GM23338 (cell line): ENCODE data around the gene ITCH. TPM values are rescaled to one million over a fixed set of nuclear protein-coding genes. Genes with fewer than 3 reads are reported as not detected.
"Not testable (repeated sequence)": the region's sequence is repeated elsewhere in the genome, so short reads cannot be mapped to it uniquely, and the experiment has no call there.

Experiments used
- ATAC-seq: fragments of 200-7000 bp; cut with Tn5 transposase; 3 replicates; pipeline ENCODE4 v1.9.1; 2020
- DNase-seq: peaks from one replicate; pipeline ENCODE4 v3.0.0-alpha.2; 2015; ENCODE audit warnings: low spot score
- H2AFZ ChIP-seq: fragments of 200-600 bp; sonication (generic); 2 replicates; pipeline ENCODE4 v1.8.0; 2016; ENCODE audit warnings: antibody characterized with exemption, mild to moderate bottlenecking, moderate library complexity
- H3F3A ChIP-seq: fragments of 200-600 bp; sonication (generic); replicated peaks from 2 replicates; pipeline ENCODE4 v1.8.0; 2017; ENCODE audit warnings: antibody characterized with exemption, mixed run types, low read depth
- H3K27ac ChIP-seq: fragments of 200-600 bp; sonication (generic); 2 replicates; pipeline ENCODE4 v1.6.1; 2016; ENCODE audit warnings: low read depth
- H3K27me3 ChIP-seq: fragments of 200-600 bp; sonication (generic); 2 replicates; pipeline ENCODE4 v1.8.0; 2016; ENCODE audit warnings: mild to moderate bottlenecking, mixed run types, moderate library complexity; ENCODE audit not compliant: insufficient read depth
- H3K36me3 ChIP-seq: fragments of 200-600 bp; sonication (generic); 2 replicates; pipeline ENCODE4 v1.8.0; 2016; ENCODE audit warnings: mild to moderate bottlenecking; ENCODE audit not compliant: insufficient read depth
- H3K4me1 ChIP-seq: fragments of 200-600 bp; sonication (generic); 2 replicates; pipeline ENCODE4 v1.8.0; 2016; ENCODE audit warnings: mild to moderate bottlenecking, moderate library complexity; ENCODE audit not compliant: insufficient read depth
- H3K4me2 ChIP-seq: fragments of 200-600 bp; sonication (generic); 2 replicates; pipeline ENCODE4 v1.7.1; 2017; ENCODE audit warnings: mixed run types
- H3K4me3 ChIP-seq: fragments of 200-600 bp; sonication (generic); 2 replicates; pipeline ENCODE4 v1.6.1; 2016; ENCODE audit warnings: mixed run types
- H3K79me2 ChIP-seq: fragments of 200-600 bp; sonication (generic); replicated peaks from 2 replicates; pipeline ENCODE4 v1.8.0; 2017; ENCODE audit warnings: mild to moderate bottlenecking; ENCODE audit not compliant: insufficient read depth
- H3K9me2 ChIP-seq: fragments of 200-600 bp; sonication (generic); 2 replicates; pipeline ENCODE4 v1.8.0; 2017; ENCODE audit not compliant: insufficient read depth
- H4K20me1 ChIP-seq: fragments of 200-600 bp; sonication (generic); replicated peaks from 2 replicates; pipeline ENCODE4 v1.8.0; 2017; ENCODE audit warnings: mild to moderate bottlenecking; ENCODE audit not compliant: insufficient read depth
- H3K27ac Mint-ChIP-seq: 2 replicates; pipeline ENCODE4 v1.8.0; 2020; ENCODE audit warnings: inconsistent platforms, mild to moderate bottlenecking, moderate library complexity, mixed read lengths
- H3K27me3 Mint-ChIP-seq: 3 replicates; pipeline ENCODE4 v1.8.0; 2022; ENCODE audit warnings: low read depth, mild to moderate bottlenecking, moderate library complexity, mixed read lengths, inconsistent platforms; ENCODE audit not compliant: insufficient read depth, poor library complexity
- H3K36me3 Mint-ChIP-seq: 3 replicates; pipeline ENCODE4 v1.8.0; 2021; ENCODE audit warnings: low read depth, mild to moderate bottlenecking, inconsistent platforms, moderate library complexity, mixed read lengths
- H3K4me1 Mint-ChIP-seq: 3 replicates; pipeline ENCODE4 v1.8.0; 2020; ENCODE audit warnings: mild to moderate bottlenecking, inconsistent platforms, mixed read lengths
- H3K4me3 Mint-ChIP-seq: 3 replicates; pipeline ENCODE4 v1.8.0; 2021; ENCODE audit warnings: moderate library complexity, mild to moderate bottlenecking, inconsistent platforms, mixed read lengths
- H3K9me3 Mint-ChIP-seq: 3 replicates; pipeline ENCODE4 v1.8.0; 2020; ENCODE audit warnings: moderate library complexity, mild to moderate bottlenecking, inconsistent platforms, mixed read lengths
- CREB1 ChIP-seq: fragments of 250-450 bp; sonication (Bioruptor Pico); IDR thresholded peaks from 2 replicates; pipeline ENCODE4 v1.5.0; 2020; ENCODE audit warnings: low read depth, mild to moderate bottlenecking, moderate library complexity
- EZH2 ChIP-seq: fragments of 200-600 bp; sonication (generic); IDR thresholded peaks from one replicate; pipeline ENCODE4 v1.8.0; 2017; ENCODE audit warnings: antibody characterized with exemption, mild to moderate bottlenecking, low read depth; ENCODE audit not compliant: unreplicated experiment
- EZH2phosphoT487 ChIP-seq: fragments of 200-600 bp; sonication (generic); IDR thresholded peaks from one replicate; pipeline ENCODE4 v1.8.1; 2018; ENCODE audit warnings: antibody characterized with exemption; ENCODE audit not compliant: unreplicated experiment
- JUNB ChIP-seq: IDR thresholded peaks from one replicate; pipeline ENCODE4 v1.6.1; 2016; ENCODE audit warnings: antibody characterized with exemption; ENCODE audit not compliant: unreplicated experiment
- POLR2AphosphoS5 ChIP-seq: IDR thresholded peaks from 2 replicates; pipeline ENCODE4 v1.6.1; 2016; ENCODE audit warnings: antibody characterized with exemption, low read depth
- STAT1 ChIP-seq: IDR thresholded peaks from one replicate; pipeline ENCODE4 v1.6.1; 2016; ENCODE audit warnings: antibody characterized with exemption; ENCODE audit not compliant: unreplicated experiment
- ZNF114 ChIP-seq: fragments of 250-450 bp; sonication (Bioruptor Pico); IDR thresholded peaks from 2 replicates; pipeline ENCODE4 v1.5.0; 2020; ENCODE audit warnings: mild to moderate bottlenecking, moderate library complexity
- polyA plus RNA-seq: library from polyadenylated mRNA; unstranded; fragments of >200 nt; fragmentation: Nextera tagmentation; extraction: Ambion mirVana; gene quantifications from 2 replicates; pipeline ENCODE4 v1.2.1, GENCODE V29; 2016
- total RNA-seq: library from RNA; depleted of rRNA; stranded (reverse); fragments of >200 nt; shearing (Covaris generic); gene quantifications from 2 replicates; pipeline ENCODE4 v1.2.3, GENCODE V29; 2014
- TF ChIP-seq, protein P1 (sequence below): IDR thresholded peaks from 2 replicates; pipeline ENCODE4 v1.6.1; 2016; ENCODE audit warnings: antibody characterized with exemption
- TF ChIP-seq, protein P2 (sequence below): fragments of 250-450 bp; sonication (Bioruptor Pico); IDR thresholded peaks from 2 replicates; pipeline ENCODE4 v1.5.0; 2020; ENCODE audit warnings: mild to moderate bottlenecking, moderate library complexity

ITCH gene
- total and polyA plus RNA-seq, 2 experiments from 2014 or later: 16.4 to 31.6 TPM

DNA sequence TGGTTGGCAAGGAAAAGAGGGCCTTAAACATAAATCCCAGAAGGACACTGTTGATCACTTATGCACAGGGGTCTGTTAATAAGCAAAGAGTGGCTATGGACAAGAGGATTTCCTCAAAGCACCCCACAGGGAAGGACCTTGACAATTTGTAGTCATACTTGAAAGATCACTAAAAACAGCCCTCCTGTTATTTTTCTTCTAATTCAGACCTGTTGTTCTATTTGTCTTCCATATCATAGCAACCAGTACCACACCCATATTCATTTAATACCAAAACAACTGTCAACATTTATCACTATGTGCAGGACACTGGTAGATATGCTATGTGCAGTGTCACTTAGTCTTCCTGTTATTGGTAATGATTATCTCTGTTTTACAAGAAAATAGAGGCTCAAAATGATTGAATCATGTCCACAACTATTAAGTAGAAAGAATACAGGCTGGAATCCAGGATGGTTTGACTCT is 149.9 kb downstream of the ITCH start:
- Histone ChIP-seq H3K4me2 (no peak overlapping the region), H3F3A (peaks cover 3% of the 10 kb centered on the region; the same call in 1 of the 2 replicates), H3K4me1 (peaks cover 8% of the 10 kb centered on the region), H3K36me3 (peaks cover 3% of the 10 kb centered on the region; the same call in 1 of the 2 replicates), H3K4me3 (no peak overlapping the region), H4K20me1 (no peaks in the 10 kb centered on the region; the same call in 1 of the 2 replicates), H3K9me2 (no peaks in the 10 kb centered on the region), H3K79me2 (peaks cover 13% of the 10 kb centered on the region), H3K27me3 (no peaks in the 10 kb centered on the region), H2AFZ (no peak overlapping the region), H3K27ac (no peak overlapping the region)
- ATAC-seq (no peak), DNase-seq (no peak)
- Mint-ChIP-seq H3K4me3 (no peak overlapping the region), H3K9me3 (no peaks in the 10 kb centered on the region), H3K27me3 (peaks cover 11% of the 10 kb centered on the region), H3K27ac (no peak overlapping the region), H3K36me3 (peaks cover 14% of the 10 kb centered on the region; the same call in 2 of the 3 replicates), H3K4me1 (peaks cover 9% of the 10 kb centered on the region; the same call in 2 of the 3 replicates)
- no peak for TF ChIP-seq POLR2AphosphoS5

DNA sequence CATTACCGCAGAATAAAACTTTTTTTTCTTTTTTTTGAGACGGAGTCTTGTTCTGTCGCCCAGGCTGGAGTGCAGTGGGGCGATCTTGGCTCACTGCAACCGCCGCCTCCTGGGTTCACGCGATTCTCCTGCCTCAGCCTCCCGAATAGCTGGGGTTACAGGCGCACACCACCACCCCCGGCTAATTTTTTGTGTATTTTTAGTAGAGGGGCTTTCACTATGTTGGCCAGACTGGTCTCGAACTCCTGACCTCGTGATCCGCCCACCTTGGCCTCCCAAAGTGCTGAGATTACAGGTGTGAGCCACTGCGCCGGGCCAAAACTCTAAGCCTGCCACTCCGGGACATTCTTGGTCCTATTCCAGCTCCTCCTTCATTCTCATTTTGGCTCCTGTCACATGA is 151.0 kb downstream of the ITCH start:
- not testable (repeated sequence) for DNase-seq, H3K4me3 Mint-ChIP-seq, H2AFZ ChIP-seq, H3K36me3 ChIP-seq, H3K27ac Mint-ChIP-seq, H4K20me1 ChIP-seq, ATAC-seq, H3K9me3 Mint-ChIP-seq, H3K36me3 Mint-ChIP-seq, H3K27me3 ChIP-seq, H3K4me3 ChIP-seq, H3K9me2 ChIP-seq, H3F3A ChIP-seq, H3K4me1 ChIP-seq, H3K27ac ChIP-seq
- H3K4me1 Mint-ChIP-seq: peaks cover 12% of the 10 kb centered on the region; the same call in 2 of the 3 replicates
- Histone ChIP-seq H3K79me2 (peaks cover 23% of the 10 kb centered on the region), H3K4me2 (peak overlapping the region; percentile 87; the same call in 1 of the 2 replicates)
- H3K27me3 Mint-ChIP-seq: peaks cover 11% of the 10 kb centered on the region

DNA sequence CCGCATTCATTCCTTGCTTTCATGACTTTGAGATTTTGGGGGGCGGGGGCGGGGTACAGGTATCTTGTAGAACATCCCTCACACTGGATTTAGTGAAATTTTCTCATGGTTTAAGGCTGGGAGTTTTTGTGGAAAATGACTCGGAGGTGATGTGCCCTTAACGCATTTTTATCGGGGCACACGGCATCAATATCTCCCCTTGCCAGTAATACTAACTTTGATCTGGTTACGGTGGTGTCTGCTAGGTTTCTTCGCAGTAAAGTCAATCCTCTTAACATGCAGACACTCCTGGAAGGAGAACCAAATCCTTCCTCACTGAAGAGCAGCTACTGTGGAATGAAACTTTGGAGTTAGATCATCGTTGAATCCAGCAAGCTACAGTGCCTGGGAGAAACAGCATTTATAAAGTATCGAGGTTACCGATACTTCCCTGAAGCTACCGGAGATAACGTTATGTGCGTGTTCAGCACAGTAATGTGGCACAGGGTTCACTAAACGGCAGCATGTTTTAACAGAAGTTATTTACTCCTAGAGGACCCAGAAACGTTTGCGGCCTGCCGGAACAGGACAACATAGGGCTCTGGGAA is 151.9 kb downstream of the ITCH start:
- Histone ChIP-seq H3K36me3 (no peaks in the 10 kb centered on the region; the same call in 1 of the 2 replicates), H3K4me2 (peak overlapping the region; percentile 87), H3K9me2 (no peaks in the 10 kb centered on the region), H3F3A (peaks cover 3% of the 10 kb centered on the region; the same call in 1 of the 2 replicates), H4K20me1 (peaks cover 13% of the 10 kb centered on the region; the same call in 1 of the 2 replicates), H3K27me3 (no peaks in the 10 kb centered on the region), H3K27ac (peak overlapping the region; percentile 88), H3K79me2 (peaks cover 33% of the 10 kb centered on the region), H2AFZ (peak overlapping the region; percentile 50), H3K4me1 (peaks cover 8% of the 10 kb centered on the region), H3K4me3 (peak overlapping the region; percentile 88)
- Mint-ChIP-seq H3K4me1 (peaks cover 12% of the 10 kb centered on the region; the same call in 2 of the 3 replicates), H3K4me3 (peak overlapping the region; percentile 97), H3K36me3 (peaks cover 7% of the 10 kb centered on the region; the same call in 1 of the 3 replicates), H3K9me3 (no peaks in the 10 kb centered on the region), H3K27me3 (peaks cover 11% of the 10 kb centered on the region), H3K27ac (peak overlapping the region; percentile 98)
- ATAC-seq (no peak), DNase-seq (no peak)
- TF ChIP-seq, protein P1, sequence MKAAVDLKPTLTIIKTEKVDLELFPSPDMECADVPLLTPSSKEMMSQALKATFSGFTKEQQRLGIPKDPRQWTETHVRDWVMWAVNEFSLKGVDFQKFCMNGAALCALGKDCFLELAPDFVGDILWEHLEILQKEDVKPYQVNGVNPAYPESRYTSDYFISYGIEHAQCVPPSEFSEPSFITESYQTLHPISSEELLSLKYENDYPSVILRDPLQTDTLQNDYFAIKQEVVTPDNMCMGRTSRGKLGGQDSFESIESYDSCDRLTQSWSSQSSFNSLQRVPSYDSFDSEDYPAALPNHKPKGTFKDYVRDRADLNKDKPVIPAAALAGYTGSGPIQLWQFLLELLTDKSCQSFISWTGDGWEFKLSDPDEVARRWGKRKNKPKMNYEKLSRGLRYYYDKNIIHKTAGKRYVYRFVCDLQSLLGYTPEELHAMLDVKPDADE: no peak
- TF ChIP-seq STAT1: no peak
- TF ChIP-seq EZH2phosphoT487: no peak
- TF ChIP-seq ZNF114 (CRISPR knock-in tag): no peak
- TF ChIP-seq JUNB: no peak
- TF ChIP-seq, protein P2, sequence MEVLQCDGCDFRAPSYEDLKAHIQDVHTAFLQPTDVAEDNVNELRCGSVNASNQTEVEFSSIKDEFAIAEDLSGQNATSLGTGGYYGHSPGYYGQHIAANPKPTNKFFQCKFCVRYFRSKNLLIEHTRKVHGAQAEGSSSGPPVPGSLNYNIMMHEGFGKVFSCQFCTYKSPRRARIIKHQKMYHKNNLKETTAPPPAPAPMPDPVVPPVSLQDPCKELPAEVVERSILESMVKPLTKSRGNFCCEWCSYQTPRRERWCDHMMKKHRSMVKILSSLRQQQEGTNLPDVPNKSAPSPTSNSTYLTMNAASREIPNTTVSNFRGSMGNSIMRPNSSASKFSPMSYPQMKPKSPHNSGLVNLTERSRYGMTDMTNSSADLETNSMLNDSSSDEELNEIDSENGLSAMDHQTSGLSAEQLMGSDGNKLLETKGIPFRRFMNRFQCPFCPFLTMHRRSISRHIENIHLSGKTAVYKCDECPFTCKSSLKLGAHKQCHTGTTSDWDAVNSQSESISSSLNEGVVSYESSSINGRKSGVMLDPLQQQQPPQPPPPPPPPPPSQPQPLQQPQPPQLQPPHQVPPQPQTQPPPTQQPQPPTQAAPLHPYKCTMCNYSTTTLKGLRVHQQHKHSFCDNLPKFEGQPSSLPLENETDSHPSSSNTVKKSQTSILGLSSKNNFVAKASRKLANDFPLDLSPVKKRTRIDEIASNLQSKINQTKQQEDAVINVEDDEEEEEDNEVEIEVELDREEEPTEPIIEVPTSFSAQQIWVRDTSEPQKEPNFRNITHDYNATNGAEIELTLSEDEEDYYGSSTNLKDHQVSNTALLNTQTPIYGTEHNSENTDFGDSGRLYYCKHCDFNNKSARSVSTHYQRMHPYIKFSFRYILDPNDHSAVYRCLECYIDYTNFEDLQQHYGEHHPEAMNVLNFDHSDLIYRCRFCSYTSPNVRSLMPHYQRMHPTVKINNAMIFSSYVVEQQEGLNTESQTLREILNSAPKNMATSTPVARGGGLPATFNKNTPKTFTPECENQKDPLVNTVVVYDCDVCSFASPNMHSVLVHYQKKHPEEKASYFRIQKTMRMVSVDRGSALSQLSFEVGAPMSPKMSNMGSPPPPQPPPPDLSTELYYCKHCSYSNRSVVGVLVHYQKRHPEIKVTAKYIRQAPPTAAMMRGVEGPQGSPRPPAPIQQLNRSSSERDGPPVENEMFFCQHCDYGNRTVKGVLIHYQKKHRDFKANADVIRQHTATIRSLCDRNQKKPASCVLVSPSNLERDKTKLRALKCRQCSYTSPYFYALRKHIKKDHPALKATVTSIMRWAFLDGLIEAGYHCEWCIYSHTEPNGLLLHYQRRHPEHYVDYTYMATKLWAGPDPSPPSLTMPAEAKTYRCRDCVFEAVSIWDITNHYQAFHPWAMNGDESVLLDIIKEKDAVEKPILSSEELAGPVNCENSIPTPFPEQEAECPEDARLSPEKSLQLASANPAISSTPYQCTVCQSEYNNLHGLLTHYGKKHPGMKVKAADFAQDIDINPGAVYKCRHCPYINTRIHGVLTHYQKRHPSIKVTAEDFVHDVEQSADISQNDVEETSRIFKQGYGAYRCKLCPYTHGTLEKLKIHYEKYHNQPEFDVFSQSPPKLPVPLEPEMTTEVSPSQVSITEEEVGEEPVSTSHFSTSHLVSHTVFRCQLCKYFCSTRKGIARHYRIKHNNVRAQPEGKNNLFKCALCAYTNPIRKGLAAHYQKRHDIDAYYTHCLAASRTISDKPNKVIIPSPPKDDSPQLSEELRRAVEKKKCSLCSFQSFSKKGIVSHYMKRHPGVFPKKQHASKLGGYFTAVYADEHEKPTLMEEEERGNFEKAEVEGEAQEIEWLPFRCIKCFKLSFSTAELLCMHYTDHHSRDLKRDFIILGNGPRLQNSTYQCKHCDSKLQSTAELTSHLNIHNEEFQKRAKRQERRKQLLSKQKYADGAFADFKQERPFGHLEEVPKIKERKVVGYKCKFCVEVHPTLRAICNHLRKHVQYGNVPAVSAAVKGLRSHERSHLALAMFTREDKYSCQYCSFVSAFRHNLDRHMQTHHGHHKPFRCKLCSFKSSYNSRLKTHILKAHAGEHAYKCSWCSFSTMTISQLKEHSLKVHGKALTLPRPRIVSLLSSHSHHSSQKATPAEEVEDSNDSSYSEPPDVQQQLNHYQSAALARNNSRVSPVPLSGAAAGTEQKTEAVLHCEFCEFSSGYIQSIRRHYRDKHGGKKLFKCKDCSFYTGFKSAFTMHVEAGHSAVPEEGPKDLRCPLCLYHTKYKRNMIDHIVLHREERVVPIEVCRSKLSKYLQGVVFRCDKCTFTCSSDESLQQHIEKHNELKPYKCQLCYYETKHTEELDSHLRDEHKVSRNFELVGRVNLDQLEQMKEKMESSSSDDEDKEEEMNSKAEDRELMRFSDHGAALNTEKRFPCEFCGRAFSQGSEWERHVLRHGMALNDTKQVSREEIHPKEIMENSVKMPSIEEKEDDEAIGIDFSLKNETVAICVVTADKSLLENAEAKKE (CRISPR knock-in tag): no peak
- no peak for TF ChIP-seq EZH2
- TF ChIP-seq CREB1 (CRISPR knock-in tag): no peak
